Neural cell (in vitro differentiated cells): ENCODE results near the gene SHISA7. TPM values are rescaled to one million over a fixed set of nuclear protein-coding genes. Genes with fewer than 3 reads are reported as not detected.
"Not testable (repeated sequence)": the region's sequence is repeated elsewhere in the genome, so short reads cannot be mapped to it uniquely, and the experiment has no call there.

Source experiments
- H2AFZ ChIP-seq: fragments of 200-600, 300-800 bp; sonication (generic), shearing (Covaris generic); 2 replicates; pipeline ENCODE4 v1.6.0; 2014; ENCODE audit warnings: low read depth, mild to moderate bottlenecking, antibody characterized with exemption, low read length, moderate library complexity
- H3F3A ChIP-seq: fragments of 200-600 bp; shearing (Covaris generic); 2 replicates; pipeline ENCODE4 v1.6.1; 2016; ENCODE audit warnings: mild to moderate bottlenecking, moderate library complexity, mixed read lengths, antibody characterized with exemption, low read length; ENCODE audit not compliant: insufficient read depth, poor library complexity, severe bottlenecking
- H3K27ac ChIP-seq: fragments of 200-600, 300-800 bp; sonication (generic), shearing (Covaris generic); 2 replicates; pipeline ENCODE4 v1.5.1; 2014; ENCODE audit warnings: mild to moderate bottlenecking, low read length, moderate library complexity
- H3K27me3 ChIP-seq: fragments of 300-800, 200-600 bp; sonication (generic), shearing (Covaris generic); 2 replicates; pipeline ENCODE4 v1.6.0; 2014; ENCODE audit warnings: mild to moderate bottlenecking, low read depth, low read length, moderate library complexity; ENCODE audit not compliant: insufficient read depth
- H3K36me3 ChIP-seq: fragments of 300-800, 200-600 bp; sonication (generic), shearing (Covaris generic); 2 replicates; pipeline ENCODE4 v1.5.1; 2014; ENCODE audit warnings: mild to moderate bottlenecking, antibody characterized with exemption, low read length, moderate library complexity; ENCODE audit not compliant: insufficient read depth
- H3K4me2 ChIP-seq: fragments of 300-800, 200-600 bp; sonication (generic), shearing (Covaris generic); 2 replicates; pipeline ENCODE4 v1.6.0; 2014; ENCODE audit warnings: mild to moderate bottlenecking, low read length
- H3K4me3 ChIP-seq: fragments of 300-800, 200-600 bp; sonication (generic), shearing (Covaris generic); 2 replicates; pipeline ENCODE4 v1.5.1; 2014; ENCODE audit warnings: mild to moderate bottlenecking, low read length, moderate library complexity
- H3K79me2 ChIP-seq: fragments of 200-600 bp; shearing (Covaris generic); replicated peaks from 2 replicates; pipeline ENCODE4 v1.6.0; 2014; ENCODE audit warnings: mild to moderate bottlenecking, low read length, moderate library complexity; ENCODE audit not compliant: insufficient read depth
- H3K9ac ChIP-seq: fragments of 300-800, 200-600 bp; sonication (generic), shearing (Covaris generic); 2 replicates; pipeline ENCODE4 v1.6.1; 2016; ENCODE audit warnings: mild to moderate bottlenecking, low read length, mixed read lengths
- H3K9me2 ChIP-seq: fragments of 200-600 bp; shearing (Covaris generic); 2 replicates; pipeline ENCODE4 v1.6.1; 2016; ENCODE audit warnings: mild to moderate bottlenecking, low read length, mixed read lengths; ENCODE audit not compliant: insufficient read depth
- H3K9me3 ChIP-seq: fragments of 200-600, 300-800 bp; sonication (generic), shearing (Covaris generic); 2 replicates; pipeline ENCODE4 v1.6.1; 2016; ENCODE audit warnings: mild to moderate bottlenecking, mixed run types, low read length, moderate library complexity, mixed read lengths
- H4K20me1 ChIP-seq: fragments of 200-600 bp; shearing (Covaris generic); 2 replicates; pipeline ENCODE4 v1.6.1; 2016; ENCODE audit warnings: mild to moderate bottlenecking, mixed run types; ENCODE audit not compliant: insufficient read depth
- CTCF ChIP-seq: fragments of 450-650 bp; IDR thresholded peaks from 2 replicates; pipeline ENCODE4 v1.5.1; 2014; ENCODE audit warnings: antibody characterized with exemption, mild to moderate bottlenecking, moderate library complexity; ENCODE audit not compliant: poor library complexity, severe bottlenecking
- EP300 ChIP-seq: fragments of 450-650 bp; conservative IDR thresholded peaks from 2 replicates; pipeline ENCODE4 v1.6.1; 2014; ENCODE audit warnings: antibody characterized with exemption, mild to moderate bottlenecking, moderate library complexity; ENCODE audit not compliant: poor library complexity, severe bottlenecking
- EZH2 ChIP-seq: fragments of 200-600, 300-800 bp; shearing (Covaris generic), sonication (generic); IDR thresholded peaks from 2 replicates; pipeline ENCODE4 v1.6.1; 2014; ENCODE audit warnings: antibody characterized with exemption, low read length, borderline replicate concordance, mild to moderate bottlenecking; ENCODE audit not compliant: insufficient read depth, poor library complexity, severe bottlenecking
- MXI1 ChIP-seq: fragments of 450-650 bp; conservative IDR thresholded peaks from 2 replicates; pipeline ENCODE4 v1.6.1; 2014; ENCODE audit warnings: antibody characterized with exemption, mild to moderate bottlenecking; ENCODE audit not compliant: poor library complexity, severe bottlenecking
- POLR2AphosphoS5 ChIP-seq: IDR thresholded peaks from 2 replicates; pipeline ENCODE4 v1.6.1; 2012
- RAD21 ChIP-seq: fragments of 450-650 bp; conservative IDR thresholded peaks from 2 replicates; pipeline ENCODE4 v1.6.1; 2014; ENCODE audit warnings: antibody characterized with exemption, mild to moderate bottlenecking, moderate library complexity
- REST ChIP-seq: IDR thresholded peaks from 2 replicates; pipeline ENCODE4 v1.6.1; 2012; ENCODE audit warnings: borderline replicate concordance
- SMC3 ChIP-seq: fragments of 450-650 bp; conservative IDR thresholded peaks from 2 replicates; pipeline ENCODE4 v1.6.1; 2014; ENCODE audit warnings: antibody characterized with exemption, mild to moderate bottlenecking, moderate library complexity; ENCODE audit not compliant: poor library complexity
- TAF1 ChIP-seq: IDR thresholded peaks from 2 replicates; pipeline ENCODE4 v1.6.1; 2012; ENCODE audit warnings: low read depth
- polyA plus RNA-seq: library from polyadenylated mRNA; depleted of rRNA; stranded (reverse); fragments of >200 nt; gene quantifications from 2 replicates; pipeline ENCODE4 v1.2.3, GENCODE V29; 2014

SHISA7 gene
- polyA plus RNA-seq, 1 donor from 2014 or later: 4.5 TPM

GRCh38 chr19:55451163-55451964 is 8.3 kb upstream of the SHISA7 start:
- no peaks in the 10 kb centered on the region for H3F3A ChIP-seq
- H3K9me3 ChIP-seq: no peaks in the 10 kb centered on the region
- H3K9ac ChIP-seq: peak overlapping the region; percentile 93
- H3K9me2 ChIP-seq: no peaks in the 10 kb centered on the region
- no peaks in the 10 kb centered on the region for H3K36me3 ChIP-seq
- H4K20me1 ChIP-seq: no peaks in the 10 kb centered on the region
- peak overlapping the region; percentile 45 for H2AFZ ChIP-seq
- peaks cover 3% of the 10 kb centered on the region for H3K27me3 ChIP-seq
- H3K79me2 ChIP-seq: no peaks in the 10 kb centered on the region
- TF ChIP-seq SMC3: no peak
- TF ChIP-seq RAD21: no peak
- TF ChIP-seq MXI1: no peak
- no peak for TF ChIP-seq EP300
- TF ChIP-seq TAF1: no peak
- TF ChIP-seq POLR2AphosphoS5: no peak
- TF ChIP-seq CTCF: no peak
- TF ChIP-seq EZH2: no peak
- no peak for TF ChIP-seq REST
- H3K4me3 ChIP-seq: peak overlapping the region; percentile 99
- H3K27ac ChIP-seq: peak overlapping the region; percentile 81
- peak overlapping the region; percentile 48 for H3K4me2 ChIP-seq

- peak; percentile 13 for TF ChIP-seq MXI1
- TF ChIP-seq RAD21: no peak
- H3K4me2 ChIP-seq: no peak overlapping the region
- no peaks in the 10 kb centered on the region for H3K79me2 ChIP-seq
- no peaks in the 10 kb centered on the region for H3K36me3 ChIP-seq
- H2AFZ ChIP-seq: no peak overlapping the region
- H3K27ac ChIP-seq: no peak overlapping the region
- H3F3A ChIP-seq: no peaks in the 10 kb centered on the region
- peaks cover 13% of the 10 kb centered on the region for H3K27me3 ChIP-seq
- H3K9ac ChIP-seq: peak overlapping the region; percentile 44
- no peaks in the 10 kb centered on the region for H3K9me2 ChIP-seq
- peak overlapping the region; percentile 61 for H3K4me3 ChIP-seq
- no peaks in the 10 kb centered on the region for H3K9me3 ChIP-seq
- no peaks in the 10 kb centered on the region for H4K20me1 ChIP-seq
Observed at GRCh38 chr19:55449469-55449868, 6.4 kb upstream of the SHISA7 start.

DNA sequence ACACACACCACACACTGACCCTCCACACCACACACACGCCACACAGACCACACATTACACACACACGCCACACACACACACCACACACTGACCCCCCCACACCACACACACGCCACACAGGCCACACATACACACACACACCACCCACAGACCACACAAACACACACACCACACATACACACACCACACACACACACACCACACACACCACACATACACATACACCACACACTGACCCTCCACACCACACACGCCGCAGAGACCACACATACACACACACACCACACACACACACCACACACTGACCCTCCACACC is 5.0 kb upstream of the SHISA7 start:
- peaks cover 27% of the 10 kb centered on the region for H3K27me3 ChIP-seq
- H3K4me2 ChIP-seq: not testable (repeated sequence)

More for the DNA sequence above, 5.0 kb upstream of the SHISA7 start:
- H3K9ac ChIP-seq, H3F3A ChIP-seq, H3K79me2 ChIP-seq, H3K4me3 ChIP-seq, H3K36me3 ChIP-seq, H4K20me1 ChIP-seq, H3K9me3 ChIP-seq, H2AFZ ChIP-seq, H3K27ac ChIP-seq, H3K9me2 ChIP-seq: not testable (repeated sequence)
